Measurements from ENCODE around the gene HOXD3. TPM values are rescaled to one million over a fixed set of nuclear protein-coding genes. Genes with fewer than 3 reads are reported as not detected.

HOXD3 gene
- total and polyA plus RNA-seq, 2 of the 8 experiments (the other 6 are each of a cell fraction or from before 2014, with no cell fraction given), result not detected

DNA sequence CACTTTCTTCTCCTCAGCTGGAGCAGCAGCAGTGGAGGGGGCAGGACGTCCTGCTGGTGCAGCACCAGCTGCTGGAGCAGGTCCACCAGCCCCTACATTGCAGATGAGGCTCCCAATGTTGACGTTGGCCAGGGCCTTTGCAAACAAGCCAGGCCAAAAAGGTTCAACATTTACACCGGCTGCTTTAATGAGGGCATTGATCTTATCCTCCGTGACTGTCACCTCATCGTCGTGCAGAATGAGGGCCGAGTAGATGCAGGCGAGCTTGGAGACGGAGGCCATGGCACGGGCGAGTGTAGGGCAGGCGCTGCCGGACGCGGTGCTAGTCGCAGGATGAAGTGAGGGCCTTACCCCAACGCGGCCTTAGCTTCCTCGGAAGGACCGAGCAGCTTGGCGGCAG is 43.9 kb downstream of the HOXD3 start:
- no peak overlapping the region for H2AFZ ChIP-seq (ENCODE audit: low read length)
- no peak overlapping the region for H4K5ac ChIP-seq (ENCODE audit: insufficient read length, low read depth, low read length)
- no peaks in the 10 kb centered on the region for H3K79me1 ChIP-seq (ENCODE audit: low read depth, low read length)
- no peaks in the 10 kb centered on the region for H3K79me2 ChIP-seq (ENCODE audit: control insufficient read depth in 1 of 2, insufficient read depth in 2 of 2, low read length in 2 of 2)
- no peaks in the 10 kb centered on the region for H3K36me3 ChIP-seq (ENCODE audit: control insufficient read depth in 2 of 4, insufficient read depth in 4 of 4, low read length in 3 of 4)
- no peaks in the 10 kb centered on the region for H4K20me1 ChIP-seq (replicated peaks in 1 of 2; ENCODE audit: control insufficient read depth in 1 of 2, insufficient read depth in 2 of 2, low read length in 2 of 2)
- no peak overlapping the region for H3K9ac ChIP-seq (replicated peaks in 1 of 4; ENCODE audit: extremely low read depth in 1 of 4, low read depth in 3 of 4, low read length in 3 of 4)
- no peak overlapping the region for H2BK20ac ChIP-seq (ENCODE audit: low read length)
- TF ChIP-seq TAF7 (optimal IDR thresholded peaks at IDR 0.05; ENCODE audit: borderline replicate concordance, low read depth, low read length), result no peak
- no peak for TF ChIP-seq SP4 (IDR thresholded peaks at IDR 0.05; ENCODE audit: low read length)
- TF ChIP-seq NRF1 (IDR thresholded peaks at IDR 0.05; ENCODE audit: low read depth, low read length), result no peak
- no peak for TF ChIP-seq SAP30 (IDR thresholded peaks at IDR 0.05; ENCODE audit: insufficient read depth, insufficient replicate concordance, low read length)
- TF ChIP-seq ASH2L (IDR thresholded peaks at IDR 0.05; ENCODE audit: low read length), result no peak
- TF ChIP-seq CEBPB (IDR thresholded peaks at IDR 0.05; ENCODE audit: low read depth, low read length), result no peak
- TF ChIP-seq KDM4A (IDR thresholded peaks at IDR 0.05; ENCODE audit: low read depth, low read length, severe bottlenecking), result no peak
- no peak for TF ChIP-seq RBBP5 (IDR thresholded peaks at IDR 0.05; ENCODE audit: borderline replicate concordance, low read depth, low read length)
- 91% methylated on average over 21 of the region's 21 CpGs; no CpG with 5 or more reads in 1 of the 2 experiments for WGBS, 2 experiments (ENCODE audit: extremely low coverage in 1 of 2, insufficient coverage in 1 of 2, insufficient read length in 1 of 2, insufficient replicate concordance in 2 of 2, low coverage in 1 of 2, low lambda C conversion rate in 2 of 2, missing lambda C conversion rate in 1 of 2)
- no peak overlapping the region for H2BK12ac ChIP-seq (ENCODE audit: low read depth, low read length)
- POLR2A ChIA-PET (ENCODE audit: partially characterized antibody), result no interaction called here
- no peak overlapping the region for H3K4me2 ChIP-seq (ENCODE audit: insufficient read depth in 1 of 2, low read depth in 2 of 2, low read length in 2 of 2)
- no peak overlapping the region for H3K4ac ChIP-seq (replicated peaks; ENCODE audit: insufficient read length, low read depth, low read length)
- H3K27me3 ChIP-seq (replicated peaks in 1 of 4; ENCODE audit: control insufficient read depth in 3 of 4, extremely low read depth in 1 of 4, insufficient read depth in 3 of 4, low read length in 3 of 4), result peaks cover 0 to 6% (median 1%) of the 10 kb centered on the region in 4 experiments; a peak in 4 of 7 replicates
- no peak overlapping the region for H4K8ac ChIP-seq (ENCODE audit: extremely low read depth, insufficient read depth, low read length)
- H3K14ac ChIP-seq (ENCODE audit: insufficient read length), result no peak overlapping the region
- no peak overlapping the region for H3K56ac ChIP-seq (replicated peaks; ENCODE audit: insufficient read length, low read depth, low read length)
- H2AK5ac ChIP-seq (ENCODE audit: low read depth, low read length), result no peak overlapping the region
- H3K4me3 ChIP-seq (ENCODE audit: extremely low read depth in 1 of 4, insufficient read depth in 2 of 4, low read depth in 3 of 4, low read length in 4 of 4), result no peak overlapping the region
- H3K4me1 ChIP-seq (replicated peaks in 1 of 4; ENCODE audit: control insufficient read depth in 3 of 4, insufficient read depth in 4 of 4, low read length in 3 of 4), result no peaks in the 10 kb centered on the region
- H3K18ac ChIP-seq (ENCODE audit: extremely low read depth, low read length), result no peak overlapping the region
- no peak for FAIRE-seq
- H3K9me3 ChIP-seq (ENCODE audit: insufficient read depth in 2 of 2, low read depth in 1 of 2, low read length in 1 of 2), result no peaks in the 10 kb centered on the region
- no peak overlapping the region for H2BK15ac ChIP-seq (ENCODE audit: low read length)
- no peak overlapping the region for H3K23ac ChIP-seq (ENCODE audit: insufficient read length)
- no peaks in the 10 kb centered on the region for H3K23me2 ChIP-seq (ENCODE audit: low read depth, low read length)
- CTCF ChIA-PET (ENCODE audit: partially characterized antibody), result no interaction called here
- H2BK5ac ChIP-seq (ENCODE audit: low read depth, low read length), result no peak overlapping the region
- H3K27ac ChIP-seq (ENCODE audit: low read depth, low read length), result no peak overlapping the region
- no peak overlapping the region for H4K91ac ChIP-seq (replicated peaks; ENCODE audit: insufficient read length, low read length)
- H2BK120ac ChIP-seq (replicated peaks; ENCODE audit: low read depth, low read length), result no peak overlapping the region
- DNase-seq (ENCODE audit: low read depth in 1 of 2, low spot score in 2 of 2), result no peak
